Lung (tissue), 12 donors: Measurements from ENCODE around the gene LRRK1. TPM values are rescaled to one million over a fixed set of nuclear protein-coding genes. Genes with fewer than 3 reads are reported as not detected.

Experiments
- ATAC-seq: fragments of 200-7000 bp; cut with Tn5 transposase; one replicate; pipeline ENCODE4 v1.9.1; 2020; ENCODE audit warnings: moderate number of reproducible peaks; ENCODE audit not compliant: insufficient read depth, low FRiP score
- DNase-seq, 3 donors: peaks; one replicate each; pipeline ENCODE4 v3.0.0-alpha.2; 2013 to 2017
- H3K27ac ChIP-seq, 2 donors: one replicate each; pipeline ENCODE4 v1.5.1; 2013; ENCODE audit warnings: mild to moderate bottlenecking in 2 of 2, moderate library complexity in 2 of 2, control low read depth in 1 of 2, inconsistent platforms in 1 of 2, low read depth in 1 of 2, low read length in 1 of 2
- H3K27me3 ChIP-seq, 3 donors: one replicate each; pipeline ENCODE4 v1.5.1; 2013; ENCODE audit warnings: low read length in 2 of 3; ENCODE audit not compliant: control insufficient read depth in 3 of 3, insufficient read depth in 3 of 3
- H3K36me3 ChIP-seq, 4 donors: one replicate each; pipeline ENCODE4 v1.5.1; 2013; ENCODE audit warnings: low read length in 4 of 4, mild to moderate bottlenecking in 1 of 4, moderate library complexity in 1 of 4; ENCODE audit not compliant: control insufficient read depth in 4 of 4, insufficient read depth in 4 of 4
- H3K4me1 ChIP-seq, 5 donors: one replicate each; pipeline ENCODE4 v1.5.1; 2013; ENCODE audit warnings: low read length in 5 of 5, mild to moderate bottlenecking in 2 of 5, moderate library complexity in 1 of 5; ENCODE audit not compliant: control insufficient read depth in 5 of 5, insufficient read depth in 5 of 5
- H3K4me3 ChIP-seq: one replicate; pipeline ENCODE4 v1.5.1; 2013; ENCODE audit warnings: mild to moderate bottlenecking, control low read depth, moderate library complexity
- H3K9ac ChIP-seq, 2 donors: one replicate each; pipeline ENCODE4 v1.5.1; 2013; ENCODE audit warnings: low read length in 2 of 2, control low read depth in 1 of 2; ENCODE audit not compliant: insufficient read depth in 1 of 2
- H3K9me3 ChIP-seq, 4 donors: one replicate each; pipeline ENCODE4 v1.5.1; 2013; ENCODE audit warnings: low read length in 3 of 4, mild to moderate bottlenecking in 1 of 4, moderate library complexity in 1 of 4; ENCODE audit not compliant: control insufficient read depth in 4 of 4, insufficient read depth in 3 of 4
- CTCF ChIP-seq: IDR thresholded peaks from 2 replicates; pipeline ENCODE4 v1.5.1; 2012; ENCODE audit warnings: mild to moderate bottlenecking; ENCODE audit errors: control extremely low read depth, extremely low read depth
- WGBS, 2 donors: extraction: QIAGEN DNeasy Blood & Tissue Kit; methylation state at CpG; one replicate each; pipeline ENCODE4 v1.1.7; 2013; 5-methylcytosine and 5-hydroxymethylcytosine counted together
- polyA plus RNA-seq, 2 donors: library from polyadenylated mRNA; stranded (reverse); fragments of 200-250 nt; gene quantifications; one replicate each; pipeline ENCODE4 v1.2.1, GENCODE V29; 2013
- total RNA-seq, 2 donors: library from RNA; depleted of rRNA in 1 of 2; stranded (reverse); fragments of >200 nt in 1 of 2; gene quantifications; one replicate each; pipeline ENCODE4 v1.2.1, GENCODE V29; 2014 to 2021
- donor health status: control.
- donor health status: control.
- donor health status: Bipolar disorder and iron deficiency.
- donor health status: healthy.
- donor health status: DM: yes; HTN: yes; CAD: no.

LRRK1 gene
- total and polyA plus RNA-seq, 4 donors, result 5.7 to 22.9 (median 9.7) TPM

- WGBS, 2 donors, result 92 to 93% methylated on average over 6 of the region's 6 CpGs
- no peak overlapping the region for H3K27ac ChIP-seq
- no peak for ATAC-seq
- H3K4me3 ChIP-seq, result no peak overlapping the region
- no peak overlapping the region for H3K9ac ChIP-seq
- peaks cover 0 to 8% (median 6%) of the 10 kb centered on the region in 3 donors for H3K27me3 ChIP-seq
- H3K36me3 ChIP-seq, result no peaks in the 10 kb centered on the region
- no peak for DNase-seq
- no peaks in the 10 kb centered on the region for H3K9me3 ChIP-seq
- no peak for TF ChIP-seq CTCF
- peaks cover 0 to 12% (median 5%) of the 10 kb centered on the region in 5 donors for H3K4me1 ChIP-seq
Observed at GRCh38 chr15:100890850-100891249, 28.3 kb upstream of the LRRK1 start.

DNA sequence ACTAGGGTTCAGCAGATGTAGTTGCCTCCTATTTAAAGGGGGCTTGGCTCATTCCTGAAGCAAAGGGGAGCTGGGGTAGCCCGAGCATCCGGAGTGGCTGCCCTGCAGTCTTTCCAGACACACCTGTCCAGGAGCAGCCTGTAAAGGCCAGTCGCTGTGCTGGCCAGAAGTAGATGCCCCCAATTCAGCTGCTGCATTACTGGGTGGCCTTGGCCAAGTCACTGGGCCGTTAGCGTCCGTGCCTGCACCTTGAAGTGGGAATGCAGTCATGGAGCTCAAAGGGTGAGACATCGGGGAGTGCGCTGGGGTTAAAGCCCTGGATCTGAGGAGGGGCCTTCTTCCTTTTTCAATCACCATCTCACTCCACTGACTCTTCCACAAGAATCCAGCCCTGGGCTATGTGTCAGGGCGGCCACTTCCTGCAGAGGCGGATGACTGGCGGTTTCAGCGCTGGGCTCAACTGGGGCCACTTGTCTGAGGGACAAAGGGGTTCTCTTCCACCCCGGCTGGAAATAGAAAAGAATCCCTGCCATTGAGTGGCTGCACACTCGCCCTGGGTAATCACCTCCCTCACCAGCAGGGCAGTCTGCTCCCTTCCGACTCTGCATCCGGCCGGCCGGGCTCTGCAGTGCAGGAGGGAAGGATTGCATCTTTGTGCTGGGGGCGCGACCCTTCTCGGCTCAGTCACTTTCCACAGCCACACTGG lies 27.7 kb upstream of the LRRK1 start:
- Histone ChIP-seq H3K4me3 (no peak overlapping the region), H3K9me3 (no peaks in the 10 kb centered on the region), H3K9ac (no peak overlapping the region), H3K27ac (no peak overlapping the region), H3K27me3 (peaks cover 0 to 4% (median 2%) of the 10 kb centered on the region in 3 donors), H3K4me1 (peaks cover 0 to 12% (median 5%) of the 10 kb centered on the region in 5 donors), H3K36me3 (no peaks in the 10 kb centered on the region)
- DNase-seq (no peak), ATAC-seq (no peak)
- 48 to 58% methylated on average over 21 of the region's 21 CpGs for WGBS, 2 donors
- TF ChIP-seq CTCF, result no peak

GRCh38 chr15:100892013-100892355 lies 27.2 kb upstream of the LRRK1 start:
- Histone ChIP-seq H3K9me3 (no peaks in the 10 kb centered on the region), H3K27me3 (peaks cover 0 to 2% (median 0%) of the 10 kb centered on the region in 3 donors), H3K4me3 (no peak overlapping the region), H3K4me1 (peaks cover 0 to 12% (median 5%) of the 10 kb centered on the region in 5 donors), H3K36me3 (no peaks in the 10 kb centered on the region), H3K27ac (no peak overlapping the region), H3K9ac (no peak overlapping the region)
- ATAC-seq (no peak), DNase-seq (no peak)
- TF ChIP-seq CTCF, result no peak
- 62 to 70% methylated on average over 6 of the region's 6 CpGs for WGBS, 2 donors
